ENCODE measurements around the gene CATSPERD. TPM values are rescaled to one million over a fixed set of nuclear protein-coding genes. Genes with fewer than 3 reads are reported as not detected.
A peak's percentile ranks its signal among the peaks of the same experiment; 100 is the strongest.

Gene CATSPERD
- total RNA-seq, 1 donor from 2014 or later = not detected

DNA sequence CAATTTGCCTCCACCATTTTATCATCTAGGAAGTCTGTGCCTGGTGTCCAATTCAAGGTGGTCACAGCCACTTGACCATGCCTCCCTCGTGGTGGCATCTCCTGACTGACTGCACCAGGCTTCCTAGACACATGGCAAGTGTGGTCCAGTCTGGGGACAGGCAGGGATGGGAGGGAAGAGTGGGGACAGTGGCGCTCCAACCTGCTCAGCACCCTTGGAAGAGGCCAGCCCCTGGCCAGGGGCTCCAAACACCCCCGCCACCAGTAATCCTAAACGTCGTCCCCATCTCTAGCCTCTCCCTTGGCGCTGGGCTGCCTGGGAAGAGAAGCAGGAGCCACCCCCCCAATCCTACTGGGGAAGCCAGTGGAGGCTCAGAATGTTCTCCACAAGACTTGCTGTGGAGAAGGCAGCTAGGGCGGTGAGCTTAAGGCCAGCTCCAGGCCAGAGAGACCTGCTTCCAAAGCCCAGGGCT, 27.7 kb upstream of the CATSPERD start:
- Histone ChIP-seq H3K9me3 (ENCODE audit: low read depth) (no peaks in the 10 kb centered on the region), H3K36me3 (no peaks in the 10 kb centered on the region), H2AFZ (replicated peaks) (no peak overlapping the region), H3K4me1 (no peaks in the 10 kb centered on the region), H3K4me2 (no peak overlapping the region), H3K27ac (no peak overlapping the region), H3K27me3 (no peaks in the 10 kb centered on the region), H3F3A (ENCODE audit: low read depth) (peaks cover 38% of the 10 kb centered on the region), H3K9ac (no peak overlapping the region), H3K4me3 (no peak overlapping the region), H3K79me2 (ENCODE audit: low read depth) (peaks cover 43% of the 10 kb centered on the region), H4K20me1 (ENCODE audit: low read depth) (peaks cover 67% of the 10 kb centered on the region)
- TF ChIP-seq EZH2phosphoT487 (IDR thresholded peaks at IDR 0.05) = no peak
- TF ChIP-seq, protein P1, sequence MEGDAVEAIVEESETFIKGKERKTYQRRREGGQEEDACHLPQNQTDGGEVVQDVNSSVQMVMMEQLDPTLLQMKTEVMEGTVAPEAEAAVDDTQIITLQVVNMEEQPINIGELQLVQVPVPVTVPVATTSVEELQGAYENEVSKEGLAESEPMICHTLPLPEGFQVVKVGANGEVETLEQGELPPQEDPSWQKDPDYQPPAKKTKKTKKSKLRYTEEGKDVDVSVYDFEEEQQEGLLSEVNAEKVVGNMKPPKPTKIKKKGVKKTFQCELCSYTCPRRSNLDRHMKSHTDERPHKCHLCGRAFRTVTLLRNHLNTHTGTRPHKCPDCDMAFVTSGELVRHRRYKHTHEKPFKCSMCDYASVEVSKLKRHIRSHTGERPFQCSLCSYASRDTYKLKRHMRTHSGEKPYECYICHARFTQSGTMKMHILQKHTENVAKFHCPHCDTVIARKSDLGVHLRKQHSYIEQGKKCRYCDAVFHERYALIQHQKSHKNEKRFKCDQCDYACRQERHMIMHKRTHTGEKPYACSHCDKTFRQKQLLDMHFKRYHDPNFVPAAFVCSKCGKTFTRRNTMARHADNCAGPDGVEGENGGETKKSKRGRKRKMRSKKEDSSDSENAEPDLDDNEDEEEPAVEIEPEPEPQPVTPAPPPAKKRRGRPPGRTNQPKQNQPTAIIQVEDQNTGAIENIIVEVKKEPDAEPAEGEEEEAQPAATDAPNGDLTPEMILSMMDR (IDR thresholded peaks at IDR 0.05) = no peak
- no peak for TF ChIP-seq EZH2 (IDR thresholded peaks at IDR 0.05)
- no peaks in the 10 kb centered on the region for H3K36me3 Mint-ChIP-seq
- peak overlapping the region; percentile 98 for H3K4me3 Mint-ChIP-seq
- H3K4me1 Mint-ChIP-seq = peaks cover 15% of the 10 kb centered on the region
- H3K9me3 Mint-ChIP-seq = no peaks in the 10 kb centered on the region
- DNase-seq (ENCODE audit: low spot score) = no peak
- H3K27me3 Mint-ChIP-seq (ENCODE audit: insufficient read depth, low read depth) = peaks cover 16% of the 10 kb centered on the region
- no peak overlapping the region for H3K27ac Mint-ChIP-seq

DNA sequence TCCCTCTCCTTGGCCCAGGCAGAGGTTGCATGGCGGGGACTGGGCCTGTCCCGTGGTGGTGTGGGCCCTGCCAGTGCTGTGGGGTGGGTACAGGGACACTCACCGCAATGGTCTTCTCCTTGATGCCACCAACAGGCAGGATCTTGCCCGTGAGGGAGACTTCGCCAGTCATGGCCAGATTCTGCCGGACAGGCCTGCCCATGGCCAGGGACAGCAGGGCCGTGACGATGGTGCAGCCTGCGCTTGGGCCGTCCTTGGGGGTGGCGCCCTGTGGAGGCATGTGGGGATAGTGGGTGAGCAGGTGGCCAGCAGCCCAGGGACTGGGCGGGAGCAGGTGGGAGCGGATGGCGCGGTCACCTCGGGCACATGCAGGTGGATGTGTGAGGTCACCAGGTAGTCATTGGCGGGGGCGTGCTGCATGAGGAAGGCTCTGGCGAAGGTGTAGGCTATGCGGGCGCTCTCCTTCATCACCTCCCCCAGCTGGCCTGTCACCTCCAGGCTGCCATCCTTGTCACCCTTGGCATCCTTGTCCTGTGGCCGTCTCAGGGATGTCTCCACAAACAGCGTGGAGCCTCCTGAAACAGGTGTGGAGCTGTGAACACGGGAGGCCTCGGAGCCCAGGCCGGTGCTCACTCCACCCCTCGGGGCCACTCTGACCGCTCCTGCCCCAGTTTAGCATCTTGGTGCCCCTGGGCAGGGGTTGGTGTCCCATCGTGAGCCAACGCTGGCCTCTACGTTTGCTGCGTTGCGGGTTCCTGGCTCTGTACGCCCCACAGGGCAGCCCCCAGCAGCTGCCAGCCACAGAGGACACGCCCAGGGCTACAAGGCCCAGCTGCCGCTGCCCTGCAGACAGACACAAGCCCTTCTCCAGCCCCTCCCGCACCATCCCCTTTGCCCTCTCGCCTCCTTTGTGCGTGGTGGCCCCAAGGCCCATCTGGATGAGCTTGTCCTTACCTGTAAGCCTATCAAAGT, 27.0 kb upstream of the CATSPERD start:
- Mint-ChIP-seq H3K4me3 (no peak overlapping the region), H3K27ac (no peak overlapping the region), H3K36me3 (no peaks in the 10 kb centered on the region), H3K9me3 (no peaks in the 10 kb centered on the region), H3K27me3 (ENCODE audit: insufficient read depth, low read depth) (peaks cover 16% of the 10 kb centered on the region), H3K4me1 (peaks cover 15% of the 10 kb centered on the region)
- Histone ChIP-seq H3K79me2 (ENCODE audit: low read depth) (peaks cover 43% of the 10 kb centered on the region), H4K20me1 (ENCODE audit: low read depth) (peaks cover 70% of the 10 kb centered on the region), H2AFZ (replicated peaks) (no peak overlapping the region), H3K4me1 (no peaks in the 10 kb centered on the region), H3K27me3 (no peaks in the 10 kb centered on the region), H3F3A (ENCODE audit: low read depth) (peaks cover 42% of the 10 kb centered on the region), H3K4me3 (no peak overlapping the region), H3K9me3 (ENCODE audit: low read depth) (no peaks in the 10 kb centered on the region), H3K9ac (no peak overlapping the region), H3K27ac (no peak overlapping the region), H3K4me2 (no peak overlapping the region), H3K36me3 (no peaks in the 10 kb centered on the region)
- TF ChIP-seq, protein P1 (IDR thresholded peaks at IDR 0.05) = no peak
- no peak for TF ChIP-seq EZH2phosphoT487 (IDR thresholded peaks at IDR 0.05)
- no peak for TF ChIP-seq EZH2 (IDR thresholded peaks at IDR 0.05)
- no peak for DNase-seq (ENCODE audit: low spot score)

DNA sequence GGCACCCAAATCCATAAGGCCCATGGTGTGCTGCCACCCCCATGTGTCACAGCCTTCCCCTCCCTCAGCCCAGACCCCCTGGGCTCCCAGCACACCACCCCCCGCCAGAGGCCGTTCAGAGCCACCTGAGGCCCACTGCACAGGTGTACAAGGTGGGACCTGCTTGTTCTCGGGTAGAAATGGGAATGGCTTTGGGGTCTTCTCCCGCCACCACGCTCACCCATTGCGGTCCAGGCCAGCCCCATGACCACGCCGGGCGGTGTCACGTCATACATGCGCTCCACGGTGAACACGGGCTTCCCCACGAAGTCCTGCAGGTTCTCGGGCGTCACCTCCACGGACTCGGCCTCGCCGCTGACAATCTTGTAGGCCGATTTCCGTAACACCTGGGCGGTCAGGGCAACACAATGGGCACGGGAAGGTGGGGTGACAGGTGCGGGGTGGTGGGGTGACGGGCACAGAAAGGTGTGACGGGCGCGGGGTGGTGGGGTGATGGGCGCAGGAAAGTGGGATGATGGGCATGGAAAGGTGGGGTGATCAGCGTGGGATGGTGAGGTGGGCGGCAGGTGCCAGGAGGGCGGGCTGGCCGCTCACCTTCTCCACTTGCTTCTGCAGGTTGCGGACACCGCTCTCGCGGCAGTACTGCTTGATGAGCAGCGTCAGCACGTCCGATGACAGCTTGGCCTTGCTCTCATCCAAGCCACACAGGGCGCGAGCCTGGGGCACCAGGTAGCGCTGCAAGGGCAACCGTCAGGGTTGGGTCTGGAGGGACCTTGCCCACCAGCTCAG, 26.1 kb upstream of the CATSPERD start:
- Histone ChIP-seq H3K27ac (no peak overlapping the region), H3K36me3 (no peaks in the 10 kb centered on the region), H3K9me3 (ENCODE audit: low read depth) (no peaks in the 10 kb centered on the region), H3K4me3 (no peak overlapping the region), H4K20me1 (ENCODE audit: low read depth) (peaks cover 73% of the 10 kb centered on the region), H3K4me2 (no peak overlapping the region), H3F3A (ENCODE audit: low read depth) (peaks cover 35% of the 10 kb centered on the region), H3K4me1 (no peaks in the 10 kb centered on the region), H3K27me3 (no peaks in the 10 kb centered on the region), H3K79me2 (ENCODE audit: low read depth) (peaks cover 43% of the 10 kb centered on the region), H2AFZ (replicated peaks) (no peak overlapping the region), H3K9ac (no peak overlapping the region)
- Mint-ChIP-seq H3K27me3 (ENCODE audit: insufficient read depth, low read depth) (peaks cover 18% of the 10 kb centered on the region), H3K36me3 (peaks cover 6% of the 10 kb centered on the region), H3K4me3 (no peak overlapping the region), H3K4me1 (peaks cover 13% of the 10 kb centered on the region), H3K27ac (no peak overlapping the region), H3K9me3 (no peaks in the 10 kb centered on the region)
- DNase-seq (ENCODE audit: low spot score) = no peak
- no peak for TF ChIP-seq EZH2 (IDR thresholded peaks at IDR 0.05)
- TF ChIP-seq EZH2phosphoT487 (IDR thresholded peaks at IDR 0.05) = no peak
- TF ChIP-seq, protein P1 (IDR thresholded peaks at IDR 0.05) = no peak
